HCT116 (cell line): Measurements from ENCODE around the gene MYO1E. TPM values are rescaled to one million over a fixed set of nuclear protein-coding genes. Genes with fewer than 3 reads are reported as not detected.

Source experiments
- ATAC-seq: fragments of 200-7000 bp; cut with Tn5 transposase; 2 replicates; pipeline ENCODE4 v1.9.1; 2020; ENCODE audit warnings: mild to moderate bottlenecking, moderate library complexity
- BruUV-seq: library from RNA; stranded (reverse); fragments of 400-500 nt; replicated peaks from 2 replicates; lab custom pipeline; 2021; lab: Mats Ljungman, UMichigan
- CTCF ChIA-PET: fragments of 300-600 bp; sonication (Branson Sonifier 250); formaldehyde crosslinking; loops from one replicate; lab custom pipeline; 2021; ENCODE audit warnings: antibody characterized with exemption; lab: Charles Lee
- POLR2A ChIA-PET: fragments of 300-600, 350-600 bp; sonication (Branson Sonifier 250); formaldehyde crosslinking; loops from one replicate; lab custom pipeline; 2021; ENCODE audit warnings: antibody characterized with exemption; lab: Charles Lee
- RAD21 ChIA-PET, 2 experiments: fragments of 300-600 bp; sonication (Branson Sonifier 250); formaldehyde crosslinking; loops; one replicate each; lab custom pipeline; 2023; ENCODE audit warnings: low total read pairs in 2 of 2; ENCODE audit not compliant: uncharacterized antibody in 2 of 2, unreplicated experiment in 2 of 2, low non-redundant PET in 1 of 2; lab: Charles Lee
- DNase-seq: peaks from one replicate; pipeline ENCODE4 v3.0.0-alpha.2; 2010; ENCODE audit warnings: low read depth, low spot score
- H2AFZ ChIP-seq: fragments of 200-600 bp; shearing (Covaris generic), sonication (generic); 2 replicates; pipeline ENCODE4 v1.6.1; 2017; ENCODE audit warnings: low read depth, mixed run types, mixed read lengths, antibody characterized with exemption, low read length; ENCODE audit not compliant: poor library complexity, severe bottlenecking
- H3K27ac ChIP-seq: 2 replicates; pipeline ENCODE4 v1.5.1; 2012; ENCODE audit warnings: low read depth, low read length
- H3K27me3 ChIP-seq: fragments of 200-600 bp; sonication (generic); 2 replicates; pipeline ENCODE4 v1.6.1; 2016; ENCODE audit warnings: mixed run types, low read length, mixed read lengths; ENCODE audit not compliant: insufficient read depth
- H3K36me3 ChIP-seq, 2 experiments: fragments of 200-500 bp in 1 of 2; fragments of 200-600 bp in 1 of 2; sonication (Bioruptor generic) in 1 of 2; sonication (generic) in 1 of 2; 2 replicates each; pipeline versions ENCODE4 v1.5.1 to v1.6.1; 2014 to 2016; ENCODE audit warnings: low read length in 2 of 2, inconsistent platforms in 1 of 2, mixed read lengths in 1 of 2, mixed run types in 1 of 2; ENCODE audit not compliant: insufficient read depth in 2 of 2, control insufficient read depth in 1 of 2
- H3K4me1 ChIP-seq, 2 experiments: fragments of 200-600 bp in 1 of 2; sonication (generic) in 1 of 2; 2 replicates each; pipeline versions ENCODE4 v1.5.1 to v1.6.1; 2012 to 2017; ENCODE audit warnings: low read length in 2 of 2, inconsistent platforms in 1 of 2, mild to moderate bottlenecking in 1 of 2, mixed read lengths in 1 of 2, mixed run types in 1 of 2, moderate library complexity in 1 of 2; ENCODE audit not compliant: insufficient read depth in 2 of 2, control insufficient read depth in 1 of 2
- H3K4me2 ChIP-seq: fragments of 200-600 bp; sonication (generic); 2 replicates; pipeline ENCODE4 v1.6.1; 2017; ENCODE audit warnings: mixed run types, low read length, mixed read lengths
- H3K4me3 ChIP-seq, 2 experiments: fragments of 200-600 bp in 1 of 2; sonication (generic) in 1 of 2; replicated peaks in 1 of 2; 2 replicates each; pipeline ENCODE4 v1.5.1; 2011 to 2016; ENCODE audit warnings: low read length in 2 of 2, control low read depth in 1 of 2, low read depth in 1 of 2, mild to moderate bottlenecking in 1 of 2, mixed read lengths in 1 of 2, mixed run types in 1 of 2
- H3K79me2 ChIP-seq: fragments of 200-600 bp; sonication (generic); 2 replicates; pipeline ENCODE4 v1.6.1; 2017; ENCODE audit warnings: mild to moderate bottlenecking, mixed run types, low read length, moderate library complexity, mixed read lengths; ENCODE audit not compliant: insufficient read depth
- H3K9ac ChIP-seq: fragments of 200-600 bp; sonication (generic); 2 replicates; pipeline ENCODE4 v1.6.1; 2016; ENCODE audit warnings: low read length, mixed read lengths
- H3K9me2 ChIP-seq: fragments of 200-600 bp; sonication (generic), shearing (Covaris generic); 2 replicates; pipeline ENCODE4 v1.6.1; 2017; ENCODE audit warnings: mixed run types, mild to moderate bottlenecking, moderate library complexity; ENCODE audit not compliant: insufficient read depth
- H3K9me3 ChIP-seq, 2 experiments: fragments of 200-500 bp in 1 of 2; fragments of 200-600 bp in 1 of 2; sonication (Bioruptor generic) in 1 of 2; sonication (generic) in 1 of 2; 2 replicates each; pipeline ENCODE4 v1.6.1; 2014 to 2017; ENCODE audit warnings: low read length in 2 of 2, mixed read lengths in 2 of 2, inconsistent platforms in 1 of 2, low read depth in 1 of 2, mild to moderate bottlenecking in 1 of 2, mixed run types in 1 of 2, moderate library complexity in 1 of 2; ENCODE audit not compliant: control insufficient read depth in 1 of 2, insufficient read depth in 1 of 2
- H4K20me1 ChIP-seq: fragments of 200-600 bp; sonication (generic), shearing (Covaris generic); 2 replicates; pipeline ENCODE4 v1.6.1; 2017; ENCODE audit warnings: mixed run types, mild to moderate bottlenecking, moderate library complexity; ENCODE audit not compliant: insufficient read depth
- ATF3 ChIP-seq: IDR thresholded peaks from 2 replicates; pipeline ENCODE4 v1.6.1; 2012
- CBX3 ChIP-seq: IDR thresholded peaks from 2 replicates; pipeline ENCODE4 v1.6.1; 2012; ENCODE audit warnings: low read depth
- CEBPB ChIP-seq: IDR thresholded peaks from 2 replicates; pipeline ENCODE4 v1.6.1; 2012; ENCODE audit warnings: low read depth
- CTCF ChIP-seq, 3 experiments: fragments of 200-600 bp in 1 of 3; sonication (generic) in 1 of 3; IDR thresholded peaks in 2 of 3; conservative IDR thresholded peaks in 1 of 3; 2 replicates each; pipeline ENCODE4 v1.5.1; 2012 to 2017; ENCODE audit warnings: low read depth in 2 of 3, low read length in 2 of 3, antibody characterized with exemption in 1 of 3, borderline replicate concordance in 1 of 3, control low read depth in 1 of 3, mild to moderate bottlenecking in 1 of 3, mixed read lengths in 1 of 3, mixed run types in 1 of 3, moderate library complexity in 1 of 3; ENCODE audit not compliant: insufficient read depth in 1 of 3
- ELF1 ChIP-seq: IDR thresholded peaks from 2 replicates; pipeline ENCODE4 v1.6.1; 2012; ENCODE audit warnings: low read depth, borderline replicate concordance
- EZH2 ChIP-seq: fragments of 200-600 bp; sonication (generic); IDR thresholded peaks from 2 replicates; pipeline ENCODE4 v1.6.1; 2017; ENCODE audit warnings: antibody characterized with exemption, mixed run types
- EZH2phosphoT487 ChIP-seq: fragments of 200-600 bp; IDR thresholded peaks from 2 replicates; pipeline ENCODE4 v1.6.1; 2018; ENCODE audit warnings: antibody characterized with exemption, borderline replicate concordance
- FOSL1 ChIP-seq: IDR thresholded peaks from 2 replicates; pipeline ENCODE4 v1.6.1; 2012; ENCODE audit warnings: low read depth
- JUND ChIP-seq: IDR thresholded peaks from 2 replicates; pipeline ENCODE4 v1.6.1; 2012
- MAX ChIP-seq: IDR thresholded peaks from 2 replicates; pipeline ENCODE4 v1.6.1; 2012
- POLR2AphosphoS5 ChIP-seq: IDR thresholded peaks from 2 replicates; pipeline ENCODE4 v1.6.1; 2011; ENCODE audit warnings: mild to moderate bottlenecking, low read depth, low read length, moderate library complexity
- RAD21 ChIP-seq: IDR thresholded peaks from 2 replicates; pipeline ENCODE4 v1.6.1; 2012; ENCODE audit warnings: low read depth, mild to moderate bottlenecking
- SP1 ChIP-seq: IDR thresholded peaks from 2 replicates; pipeline ENCODE4 v1.6.1; 2012; ENCODE audit warnings: low read depth
- SRF ChIP-seq: IDR thresholded peaks from 2 replicates; pipeline ENCODE4 v1.6.1; 2012; ENCODE audit warnings: low read depth
- TCF7L2 ChIP-seq: IDR thresholded peaks from 2 replicates; pipeline ENCODE4 v1.7.0; 2011; ENCODE audit warnings: borderline replicate concordance, inconsistent platforms; ENCODE audit not compliant: insufficient read depth, insufficient read length; ENCODE audit errors: extremely low read depth
- intact Hi-C: fragments of 100-400 bp; cut with micrococcal nuclease; formaldehyde crosslinking; loops from 2 replicates; pipeline ENCODE4 v1.10.0; 2022
- total RNA-seq: library from RNA; stranded (reverse); gene quantifications from one replicate; pipeline ENCODE4 v1.2.1, GENCODE V29; 2021; ENCODE audit not compliant: unreplicated experiment

MYO1E gene
- total RNA-seq, 1 experiment from 2014 or later: 182 TPM

GRCh38 chr15:59124261-59124660 is 248.4 kb downstream of the MYO1E start:
- peaks cover 25 to 32% of the 10 kb centered on the region in 2 experiments for H3K36me3 ChIP-seq
- ATAC-seq: no peak
- BruUV-seq: no TSS peak

GRCh38 chr15:59120937-59121336 is 251.7 kb downstream of the MYO1E start:
- ATAC-seq: no peak
- no peaks in the 10 kb centered on the region for H3K9me3 ChIP-seq
- ChIA-PET RAD21 (no interaction called here), CTCF (no interaction called here), POLR2A (no interaction called here)
- H3K27ac ChIP-seq: no peak overlapping the region
- H3K9ac ChIP-seq: no peak overlapping the region
- no peaks in the 10 kb centered on the region for H3K9me2 ChIP-seq
- peaks cover 50 to 58% of the 10 kb centered on the region in 2 experiments for H3K36me3 ChIP-seq
- no peaks in the 10 kb centered on the region for H3K27me3 ChIP-seq
- TF ChIP-seq JUND (no peak), EZH2 (no peak), RAD21 (no peak), CTCF (IDR thresholded peaks at IDR 0.05 in 2 of 3, conservative IDR thresholded peaks at IDR 0.05 in 1 of 3; ENCODE audit: borderline replicate concordance in 1 of 3, insufficient read depth in 1 of 3, low read depth in 2 of 3, low read length in 2 of 3) (no peak), CEBPB (no peak), SP1 (no peak), EZH2phosphoT487 (no peak)
- no peak overlapping the region for H3K4me2 ChIP-seq
- no peaks in the 10 kb centered on the region for H3K4me1 ChIP-seq
- BruUV-seq: no TSS peak
- peaks cover 9% of the 10 kb centered on the region for H3K79me2 ChIP-seq
- no peak overlapping the region for H2AFZ ChIP-seq
- H3K4me3 ChIP-seq: no peak overlapping the region
- DNase-seq: no peak
- no peaks in the 10 kb centered on the region for H4K20me1 ChIP-seq
- intact Hi-C loops: no loop called here

More at GRCh38 chr15:59124261-59124660, 248.4 kb downstream of the MYO1E start:
- Histone ChIP-seq H3K9me2 (no peaks in the 10 kb centered on the region), H3K9me3 (no peaks in the 10 kb centered on the region), H3K27ac (no peak overlapping the region), H2AFZ (no peak overlapping the region), H3K79me2 (peaks cover 31% of the 10 kb centered on the region), H3K4me3 (no peak overlapping the region), H4K20me1 (no peaks in the 10 kb centered on the region), H3K9ac (no peak overlapping the region), H3K4me1 (no peaks in the 10 kb centered on the region), H3K27me3 (no peaks in the 10 kb centered on the region), H3K4me2 (no peak overlapping the region)
- intact Hi-C loops: no loop called here
- TF ChIP-seq FOSL1 (no peak), EZH2phosphoT487 (no peak), TCF7L2 (no peak), SRF (no peak), MAX (no peak), POLR2AphosphoS5 (no peak), ATF3 (no peak), ELF1 (no peak), CBX3 (no peak)
- DNase-seq: no peak
- CTCF ChIA-PET: interaction anchor here (1.5 kb wide), 1 partner anchor 896 kb away, joined by 3 read pairs; no protein-coding TSS in a partner anchor
- RAD21 ChIA-PET: no interaction called here
- POLR2A ChIA-PET: no interaction called here
